ENCODE results near the gene GSG1.

DNA sequence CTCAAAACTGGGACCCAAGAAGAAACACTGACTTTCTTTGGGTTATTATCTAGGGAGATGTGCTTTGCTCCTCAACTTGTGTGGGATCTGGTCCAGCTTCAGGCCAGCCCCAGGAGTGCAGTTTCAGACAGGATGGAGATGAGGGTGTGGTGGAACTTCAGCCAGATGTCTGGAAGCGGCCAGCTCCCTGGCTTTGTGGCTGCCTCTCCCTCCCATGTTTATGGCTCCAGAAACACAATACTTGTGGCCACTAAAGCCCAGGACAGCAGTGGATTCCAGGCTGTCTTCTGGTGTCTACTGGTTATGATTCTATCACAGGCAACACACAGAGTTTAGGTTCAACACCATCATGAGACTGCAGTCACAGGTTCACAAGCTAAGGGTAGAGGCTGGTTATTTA, 48.8 kb upstream of the GSG1 start:
- TF ChIP-seq POLR2A (IDR thresholded peaks at IDR 0.05) = no peak
- TF ChIP-seq, protein P1, sequence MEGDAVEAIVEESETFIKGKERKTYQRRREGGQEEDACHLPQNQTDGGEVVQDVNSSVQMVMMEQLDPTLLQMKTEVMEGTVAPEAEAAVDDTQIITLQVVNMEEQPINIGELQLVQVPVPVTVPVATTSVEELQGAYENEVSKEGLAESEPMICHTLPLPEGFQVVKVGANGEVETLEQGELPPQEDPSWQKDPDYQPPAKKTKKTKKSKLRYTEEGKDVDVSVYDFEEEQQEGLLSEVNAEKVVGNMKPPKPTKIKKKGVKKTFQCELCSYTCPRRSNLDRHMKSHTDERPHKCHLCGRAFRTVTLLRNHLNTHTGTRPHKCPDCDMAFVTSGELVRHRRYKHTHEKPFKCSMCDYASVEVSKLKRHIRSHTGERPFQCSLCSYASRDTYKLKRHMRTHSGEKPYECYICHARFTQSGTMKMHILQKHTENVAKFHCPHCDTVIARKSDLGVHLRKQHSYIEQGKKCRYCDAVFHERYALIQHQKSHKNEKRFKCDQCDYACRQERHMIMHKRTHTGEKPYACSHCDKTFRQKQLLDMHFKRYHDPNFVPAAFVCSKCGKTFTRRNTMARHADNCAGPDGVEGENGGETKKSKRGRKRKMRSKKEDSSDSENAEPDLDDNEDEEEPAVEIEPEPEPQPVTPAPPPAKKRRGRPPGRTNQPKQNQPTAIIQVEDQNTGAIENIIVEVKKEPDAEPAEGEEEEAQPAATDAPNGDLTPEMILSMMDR (IDR thresholded peaks at IDR 0.05) = no peak

Data from thyroid gland (tissue), 4 donors.